CD4-positive, alpha-beta T cell treated with Interferon alpha-2 for 1 hour (primary cell): ENCODE results near the gene CCDC117.

Experiments
- DNase-seq, 2 donors: peaks; one replicate each; pipeline ENCODE4 v3.0.0-alpha.2; 2020 to 2022

Gene CCDC117

GRCh38 chr22:28831140-28832072 lies 58.9 kb downstream of the CCDC117 start:
- DNase-seq, result no peak

GRCh38 chr22:28832731-28833130 lies 60.2 kb downstream of the CCDC117 start:
- DNase-seq, result no peak

DNA sequence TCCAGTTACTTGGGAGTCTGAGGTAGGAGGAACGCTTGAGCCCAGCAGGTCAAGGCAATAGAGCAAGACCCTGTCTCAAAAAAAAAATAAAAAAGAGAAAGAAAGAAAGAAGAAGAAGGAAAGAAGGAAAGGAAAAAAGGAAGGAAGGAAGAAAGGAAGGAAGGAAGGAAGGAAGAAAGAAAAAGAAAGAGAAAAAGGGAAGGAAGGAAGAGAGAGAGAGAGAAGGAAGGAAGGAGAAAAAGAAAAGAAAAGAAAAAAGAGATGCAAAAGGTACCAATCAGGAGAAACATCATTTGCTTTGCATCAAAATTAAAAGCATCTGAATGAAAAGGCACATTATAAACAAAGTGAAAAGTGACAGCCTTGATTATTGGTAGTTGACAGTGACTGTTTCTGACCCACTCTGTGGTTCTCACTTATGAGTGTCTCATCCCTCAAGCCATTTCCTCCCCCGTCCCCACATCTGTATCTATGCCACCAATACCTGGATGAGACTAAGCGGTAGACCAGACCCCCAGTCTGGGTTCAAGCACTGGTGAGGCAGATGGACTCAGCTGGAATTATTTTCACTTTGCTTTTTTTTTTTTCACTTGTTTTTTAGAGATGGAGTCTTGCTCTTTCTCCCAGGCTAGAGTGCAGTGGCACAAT lies 60.9 kb downstream of the CCDC117 start:
- no peak for DNase-seq

DNA sequence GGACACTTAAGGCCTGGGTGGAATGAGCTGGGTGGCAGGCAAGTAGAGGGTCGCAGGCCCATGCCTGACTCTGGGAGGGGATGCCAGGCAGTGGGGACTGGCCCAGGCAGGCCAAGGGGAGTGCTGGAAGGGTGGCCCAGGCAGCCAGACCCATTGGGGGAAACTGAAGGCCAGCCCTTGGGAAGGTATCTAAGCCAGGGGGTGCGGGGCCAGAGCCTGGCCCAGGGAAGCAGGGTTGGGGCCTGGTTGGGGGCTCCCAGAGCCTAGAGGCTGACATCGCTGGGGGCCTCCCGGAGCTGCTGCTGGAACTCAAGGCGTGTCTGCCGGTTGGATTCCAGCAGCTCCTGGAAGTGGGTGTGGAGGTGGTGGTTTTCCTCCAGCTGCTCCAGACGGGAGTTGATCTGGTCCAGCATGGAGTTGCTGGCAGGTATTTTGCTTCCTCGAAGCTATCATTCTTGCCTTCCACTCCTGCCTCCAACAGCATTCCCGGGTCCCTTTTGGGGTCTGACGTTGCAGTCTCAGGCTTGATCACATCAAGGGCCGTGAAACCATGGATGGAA lies 63.2 kb downstream of the CCDC117 start:
- no peak for DNase-seq

- no peak for DNase-seq
These were observed 65.1 kb downstream of the CCDC117 start for GRCh38 chr22:28837640-28838039.
